D721Med (cell line): ENCODE results near the gene TBC1D19.
A peak's percentile ranks its signal among the peaks of the same experiment; 100 is the strongest.
"Not testable (repeated sequence)": the region's sequence is repeated elsewhere in the genome, so short reads cannot be mapped to it uniquely, and the experiment has no call there.

Experiments
- DNase-seq: peaks from one replicate; pipeline ENCODE4 v3.0.0; 2011; ENCODE audit warnings: low spot score; ENCODE audit not compliant: insufficient read length
- FAIRE-seq: peaks from 2 replicates; lab custom pipeline; 2011; peaks lifted over from hg19 to GRCh38; lab: Jason Lieb, UNC
- CTCF ChIP-seq: IDR thresholded peaks from 2 replicates; pipeline ENCODE4 v1.5.1; 2012; ENCODE audit warnings: mild to moderate bottlenecking, control low read depth; ENCODE audit not compliant: insufficient read depth; ENCODE audit errors: missing control alignments

Gene TBC1D19

GRCh38 chr4:26583538-26583864 is 383 bp upstream of the TBC1D19 start:
- DNase-seq: no peak
- peak; percentile 94 for FAIRE-seq
- no peak for TF ChIP-seq CTCF

- no peak for FAIRE-seq
- no peak for DNase-seq
- TF ChIP-seq CTCF: no peak
These were observed 841 bp downstream of the TBC1D19 start for GRCh38 chr4:26584725-26585124.

- no peak for TF ChIP-seq CTCF
- DNase-seq (no peak), FAIRE-seq (no peak)
These were observed 5.8 kb downstream of the TBC1D19 start for GRCh38 chr4:26589705-26590104.

- FAIRE-seq (no peak), DNase-seq (no peak)
These were observed 6.8 kb downstream of the TBC1D19 start for GRCh38 chr4:26590639-26591038.

GRCh38 chr4:26593557-26593956 is 9.7 kb downstream of the TBC1D19 start:
- not testable (repeated sequence) for DNase-seq

More at GRCh38 chr4:26590639-26591038, 6.8 kb downstream of the TBC1D19 start:
- no peak for TF ChIP-seq CTCF

GRCh38 chr4:26594371-26594770 is 10.5 kb downstream of the TBC1D19 start:
- FAIRE-seq: no peak
- no peak for DNase-seq
- no peak for TF ChIP-seq CTCF

More at GRCh38 chr4:26593557-26593956, 9.7 kb downstream of the TBC1D19 start:
- not testable (repeated sequence) for FAIRE-seq

GRCh38 chr4:26594778-26595177 is 10.9 kb downstream of the TBC1D19 start:
- DNase-seq (no peak), FAIRE-seq (no peak)
- no peak for TF ChIP-seq CTCF

- FAIRE-seq (no peak), DNase-seq (no peak)
- TF ChIP-seq CTCF: no peak
These were observed 13.0 kb downstream of the TBC1D19 start for GRCh38 chr4:26596843-26597242.
